HFFc6 (cell line): Measurements from ENCODE around the gene TBC1D9. TPM values are rescaled to one million over a fixed set of nuclear protein-coding genes. Genes with fewer than 3 reads are reported as not detected.

ENCODE experiments used
- DNase-seq: peaks from one replicate; pipeline ENCODE4 v3.0.0-alpha.2; 2018
- H3K27ac Mint-ChIP-seq: 2 replicates; pipeline ENCODE4 v1.8.0; 2020; ENCODE audit warnings: mild to moderate bottlenecking, mixed read lengths
- H3K27me3 Mint-ChIP-seq: 2 replicates; pipeline ENCODE4 v1.8.0; 2021; ENCODE audit warnings: mild to moderate bottlenecking, moderate library complexity, mixed read lengths; ENCODE audit not compliant: insufficient read depth
- H3K36me3 Mint-ChIP-seq: 2 replicates; pipeline ENCODE4 v1.8.0; 2021; ENCODE audit warnings: low read depth, mixed read lengths
- H3K4me1 Mint-ChIP-seq: 2 replicates; pipeline ENCODE4 v1.8.0; 2020; ENCODE audit warnings: low read depth, mixed read lengths
- H3K4me3 Mint-ChIP-seq: 2 replicates; pipeline ENCODE4 v1.8.0; 2020; ENCODE audit warnings: mild to moderate bottlenecking, moderate library complexity, mixed read lengths
- H3K9me3 Mint-ChIP-seq: 2 replicates; pipeline ENCODE4 v1.8.0; 2020; ENCODE audit warnings: mild to moderate bottlenecking, mixed read lengths
- total RNA-seq, 6 experiments: library from RNA; stranded (reverse); fragmentation: NEBNext Ultra II Directional; extraction: Animal tissue kit (Norgen Biotek cat#: 25700); gene quantifications; 2 replicates in 1 of 6; 3 replicates in 5 of 6; pipeline ENCODE4 v1.2.3, GENCODE V29; 2021
- TF ChIP-seq, protein P1 (sequence below): fragments of 200-600 bp; sonication (generic); IDR thresholded peaks from 2 replicates; pipeline ENCODE4 v1.5.0; 2021; ENCODE audit warnings: antibody characterized with exemption, mild to moderate bottlenecking

TBC1D9 gene
- total RNA-seq, 6 experiments from 2014 or later, result 16.3 to 18.8 (median 18.1) TPM

- TF ChIP-seq, protein P1, sequence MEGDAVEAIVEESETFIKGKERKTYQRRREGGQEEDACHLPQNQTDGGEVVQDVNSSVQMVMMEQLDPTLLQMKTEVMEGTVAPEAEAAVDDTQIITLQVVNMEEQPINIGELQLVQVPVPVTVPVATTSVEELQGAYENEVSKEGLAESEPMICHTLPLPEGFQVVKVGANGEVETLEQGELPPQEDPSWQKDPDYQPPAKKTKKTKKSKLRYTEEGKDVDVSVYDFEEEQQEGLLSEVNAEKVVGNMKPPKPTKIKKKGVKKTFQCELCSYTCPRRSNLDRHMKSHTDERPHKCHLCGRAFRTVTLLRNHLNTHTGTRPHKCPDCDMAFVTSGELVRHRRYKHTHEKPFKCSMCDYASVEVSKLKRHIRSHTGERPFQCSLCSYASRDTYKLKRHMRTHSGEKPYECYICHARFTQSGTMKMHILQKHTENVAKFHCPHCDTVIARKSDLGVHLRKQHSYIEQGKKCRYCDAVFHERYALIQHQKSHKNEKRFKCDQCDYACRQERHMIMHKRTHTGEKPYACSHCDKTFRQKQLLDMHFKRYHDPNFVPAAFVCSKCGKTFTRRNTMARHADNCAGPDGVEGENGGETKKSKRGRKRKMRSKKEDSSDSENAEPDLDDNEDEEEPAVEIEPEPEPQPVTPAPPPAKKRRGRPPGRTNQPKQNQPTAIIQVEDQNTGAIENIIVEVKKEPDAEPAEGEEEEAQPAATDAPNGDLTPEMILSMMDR, result no peak
- Mint-ChIP-seq H3K4me3 (no peak overlapping the region), H3K9me3 (no peaks in the 10 kb centered on the region), H3K27me3 (peaks cover 10% of the 10 kb centered on the region), H3K36me3 (no peaks in the 10 kb centered on the region), H3K4me1 (0 out of 2 replicates have a peak, but pooled peaks cover 8% of the 10 kb centered on the region), H3K27ac (no peak overlapping the region)
- no peak for DNase-seq
These were observed 143.8 kb downstream of the TBC1D9 start for GRCh38 chr4:140612357-140612756.

GRCh38 chr4:140611854-140612253, 144.3 kb downstream of the TBC1D9 start:
- peaks cover 12% of the 10 kb centered on the region for H3K27me3 Mint-ChIP-seq
- no peak for DNase-seq
- H3K9me3 Mint-ChIP-seq, result no peaks in the 10 kb centered on the region

DNA sequence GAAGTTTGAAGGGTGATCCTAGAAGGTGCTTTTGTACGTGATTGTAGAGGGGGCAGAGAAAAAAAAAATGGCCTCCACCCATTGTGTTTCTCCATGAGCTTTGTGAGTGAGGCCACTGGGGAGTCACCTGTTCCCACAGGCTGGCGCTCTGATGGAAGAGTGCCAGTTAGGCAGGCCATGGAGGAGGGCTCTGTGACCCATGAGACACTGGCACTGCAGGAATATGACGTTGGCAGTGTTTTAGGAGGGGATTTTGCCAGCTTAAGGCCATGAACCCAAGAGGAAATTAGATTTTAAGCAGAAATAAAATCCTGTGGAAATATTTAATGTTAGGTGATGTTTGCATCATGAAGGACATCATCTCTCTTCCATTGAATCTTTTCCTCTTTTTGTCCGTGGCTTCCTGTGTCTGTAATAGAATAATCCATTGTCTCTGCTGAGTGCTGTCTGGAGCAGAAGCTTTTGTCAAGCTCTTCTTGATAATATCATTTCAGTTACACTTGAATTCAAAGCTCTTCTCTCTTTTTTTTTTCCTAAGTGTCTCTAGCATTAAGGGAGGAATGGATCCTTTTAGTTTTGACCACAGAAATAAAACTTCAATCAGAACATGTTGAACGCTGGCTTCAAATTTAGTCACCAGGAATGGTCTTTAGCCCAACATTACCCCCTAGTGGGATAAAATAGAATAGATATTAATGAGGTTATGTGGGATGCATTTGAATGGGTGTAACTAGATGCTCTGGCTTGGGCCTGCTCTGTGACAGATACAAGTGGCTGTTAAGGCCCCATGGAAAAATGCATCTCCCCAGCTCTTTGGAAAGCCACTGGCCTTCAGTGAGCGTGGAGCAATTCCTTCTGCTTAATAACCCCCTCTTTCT, 146.4 kb downstream of the TBC1D9 start:
- peaks cover 12% of the 10 kb centered on the region for H3K27me3 Mint-ChIP-seq
- peak; percentile 58 for DNase-seq

More at GRCh38 chr4:140611854-140612253, 144.3 kb downstream of the TBC1D9 start:
- Mint-ChIP-seq H3K4me3 (no peak overlapping the region), H3K36me3 (no peaks in the 10 kb centered on the region), H3K4me1 (0 out of 2 replicates have a peak, but pooled peaks cover 8% of the 10 kb centered on the region), H3K27ac (no peak overlapping the region)
- TF ChIP-seq, protein P1, result no peak

GRCh38 chr4:140607852-140608251, 148.3 kb downstream of the TBC1D9 start:
- 0 out of 2 replicates have a peak, but pooled peaks cover 8% of the 10 kb centered on the region for H3K4me1 Mint-ChIP-seq
- no peak overlapping the region for H3K27ac Mint-ChIP-seq
- H3K9me3 Mint-ChIP-seq, result no peaks in the 10 kb centered on the region
- H3K4me3 Mint-ChIP-seq, result no peak overlapping the region
- DNase-seq, result no peak
- TF ChIP-seq, protein P1, result no peak
- H3K36me3 Mint-ChIP-seq, result no peaks in the 10 kb centered on the region
- peaks cover 18% of the 10 kb centered on the region for H3K27me3 Mint-ChIP-seq

More for the DNA sequence above, 146.4 kb downstream of the TBC1D9 start:
- no peak overlapping the region for H3K27ac Mint-ChIP-seq
- TF ChIP-seq, protein P1, result peak; percentile 82
- H3K9me3 Mint-ChIP-seq, result no peaks in the 10 kb centered on the region
- no peaks in the 10 kb centered on the region for H3K36me3 Mint-ChIP-seq
- no peak overlapping the region; the same call in 1 of the 2 replicates for H3K4me3 Mint-ChIP-seq
- 0 out of 2 replicates have a peak, but pooled peaks cover 8% of the 10 kb centered on the region for H3K4me1 Mint-ChIP-seq

DNA sequence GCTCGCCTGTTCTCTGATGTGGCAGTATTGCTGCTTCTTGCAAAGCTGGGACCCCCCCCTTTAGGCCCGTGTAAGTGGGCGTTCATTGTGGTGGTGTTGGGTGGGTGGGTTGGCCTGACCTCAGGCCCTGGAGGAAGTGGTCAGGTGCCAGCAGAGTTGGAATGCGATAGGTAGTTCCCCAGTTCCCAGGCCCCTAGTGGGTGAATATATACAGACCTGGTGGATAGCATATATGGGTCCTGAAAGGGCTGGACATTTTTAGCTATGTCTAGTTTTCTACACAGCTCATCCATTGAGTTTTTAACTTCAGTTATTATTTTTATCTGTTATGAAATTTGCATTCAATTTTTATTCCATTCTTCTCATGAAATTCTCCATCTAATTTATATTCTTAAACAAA, 151.6 kb downstream of the TBC1D9 start:
- peaks cover 27% of the 10 kb centered on the region for H3K27me3 Mint-ChIP-seq
- no peak for DNase-seq
- 0 out of 2 replicates have a peak, but pooled peaks cover 3% of the 10 kb centered on the region for H3K4me1 Mint-ChIP-seq
- no peak overlapping the region for H3K4me3 Mint-ChIP-seq
- TF ChIP-seq, protein P1, result 0 out of 2 replicates have a peak, but pooled peaks have one; percentile 23
- H3K36me3 Mint-ChIP-seq, result no peaks in the 10 kb centered on the region
- no peak overlapping the region for H3K27ac Mint-ChIP-seq
- H3K9me3 Mint-ChIP-seq, result no peaks in the 10 kb centered on the region
